ENCODE results near the gene ENTPD1.
"Not testable (repeated sequence)": the region's sequence is repeated elsewhere in the genome, so short reads cannot be mapped to it uniquely, and the experiment has no call there.

Gene ENTPD1, protein sequence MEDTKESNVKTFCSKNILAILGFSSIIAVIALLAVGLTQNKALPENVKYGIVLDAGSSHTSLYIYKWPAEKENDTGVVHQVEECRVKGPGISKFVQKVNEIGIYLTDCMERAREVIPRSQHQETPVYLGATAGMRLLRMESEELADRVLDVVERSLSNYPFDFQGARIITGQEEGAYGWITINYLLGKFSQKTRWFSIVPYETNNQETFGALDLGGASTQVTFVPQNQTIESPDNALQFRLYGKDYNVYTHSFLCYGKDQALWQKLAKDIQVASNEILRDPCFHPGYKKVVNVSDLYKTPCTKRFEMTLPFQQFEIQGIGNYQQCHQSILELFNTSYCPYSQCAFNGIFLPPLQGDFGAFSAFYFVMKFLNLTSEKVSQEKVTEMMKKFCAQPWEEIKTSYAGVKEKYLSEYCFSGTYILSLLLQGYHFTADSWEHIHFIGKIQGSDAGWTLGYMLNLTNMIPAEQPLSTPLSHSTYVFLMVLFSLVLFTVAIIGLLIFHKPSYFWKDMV

DNA sequence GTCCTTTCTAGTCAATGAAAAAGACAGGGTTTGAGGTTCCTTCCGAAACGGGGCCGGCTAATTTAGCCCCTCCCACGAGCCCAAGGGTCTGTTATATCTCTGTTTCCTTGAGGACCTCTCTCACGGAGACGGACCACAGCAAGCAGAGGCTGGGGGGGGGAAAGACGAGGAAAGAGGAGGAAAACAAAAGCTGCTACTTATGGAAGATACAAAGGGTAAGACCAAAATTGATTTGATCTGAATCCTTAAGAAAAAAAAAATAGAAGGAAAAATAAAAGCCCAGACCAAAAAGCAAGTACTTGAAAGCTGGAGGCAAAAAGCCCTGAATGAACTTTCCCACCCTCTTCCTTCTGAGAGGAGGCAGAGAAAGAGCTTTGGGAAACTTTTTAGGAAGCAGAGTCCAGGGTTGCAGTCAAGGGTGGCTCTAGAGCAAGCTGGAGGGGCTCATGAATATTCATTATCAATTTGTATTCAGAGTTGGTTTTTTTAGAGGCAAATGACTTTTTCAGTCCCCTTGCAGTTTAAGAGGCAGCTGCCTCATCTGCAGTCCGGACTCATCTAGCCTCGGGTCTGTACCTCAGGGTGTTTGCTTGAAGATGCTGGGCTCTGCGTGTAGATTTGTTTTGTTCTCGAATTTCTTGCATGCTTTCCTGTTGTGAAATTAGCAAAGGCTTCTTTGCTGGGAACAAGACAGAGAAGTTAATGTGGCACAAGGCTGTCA, at the start of gene ENTPD1:
Gene ENTPD1 (plus strand): TSS at position 123 of the 721 bp plus-strand sequence. CDS start 77 bp downstream, at position 200.
- in situ Hi-C loops (cut with MboI; ENCODE audit: low sequenced_read_pairs): no loop called here
- DNase-seq (ENCODE audit: low spot score in 2 of 2): no peak
- H3K9me3 ChIP-seq: no peaks in the 10 kb centered on the region
- H3K4me1 ChIP-seq: no peaks in the 10 kb centered on the region
- no peaks in the 10 kb centered on the region for H3K36me3 ChIP-seq (replicated peaks)
- no peak within 1 kb of the TSS for H3K4me3 ChIP-seq
- no peaks in the 10 kb centered on the region for H3K27me3 ChIP-seq (ENCODE audit: low read depth)

DNA sequence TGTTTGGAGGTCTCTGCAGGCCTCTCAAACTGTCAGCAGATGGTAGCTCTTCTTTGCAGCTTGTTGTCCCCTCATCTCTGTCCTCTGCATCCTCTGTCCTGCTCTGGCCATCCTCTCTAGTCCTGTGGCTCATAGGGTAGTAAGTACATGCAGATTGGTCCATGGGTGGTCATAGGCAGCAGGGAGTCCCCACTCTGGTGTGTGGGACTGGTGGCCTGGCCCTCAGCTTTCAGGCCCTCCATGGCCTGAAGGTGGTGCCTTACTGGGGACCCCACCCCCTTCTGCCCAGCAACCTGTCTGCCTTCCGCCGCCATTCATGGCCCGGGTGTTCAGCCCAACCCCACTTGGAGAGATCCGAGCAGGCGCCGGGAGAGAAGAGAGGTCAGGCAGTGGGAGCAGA, 49.4 kb upstream of the ENTPD1 start:
- DNase-seq (ENCODE audit: low spot score in 2 of 2): no peak
- Histone ChIP-seq H3K9me3 (no peaks in the 10 kb centered on the region), H3K4me3 (no peak overlapping the region), H3K36me3 (replicated peaks) (no peaks in the 10 kb centered on the region), H3K27me3 (ENCODE audit: low read depth) (no peaks in the 10 kb centered on the region), H3K4me1 (no peaks in the 10 kb centered on the region; the same call in 1 of the 2 replicates)
- in situ Hi-C loops (cut with MboI; ENCODE audit: low sequenced_read_pairs): no loop called here

DNA sequence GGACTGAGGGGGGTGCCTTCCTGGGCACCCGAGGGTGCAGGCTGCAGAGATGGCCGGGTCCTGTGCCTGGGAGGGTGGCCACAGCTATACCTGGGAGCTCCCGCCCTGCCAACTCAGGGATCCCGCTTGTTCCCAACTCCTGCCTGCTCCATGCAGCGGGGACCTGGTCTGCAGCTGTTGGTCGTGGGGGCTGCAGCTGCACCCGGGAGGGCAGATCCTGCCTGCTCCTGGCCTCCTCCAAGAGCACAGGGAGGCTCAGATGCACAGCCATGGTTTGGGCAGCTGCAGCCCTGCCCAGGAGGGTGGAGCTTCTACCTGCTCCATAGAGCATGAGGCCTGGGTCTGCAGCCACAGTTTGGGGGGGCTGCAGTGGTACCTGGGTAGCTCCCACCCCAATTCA, 49.0 kb upstream of the ENTPD1 start:
- Histone ChIP-seq H3K27me3 (ENCODE audit: low read depth) (no peaks in the 10 kb centered on the region), H3K36me3 (replicated peaks) (no peaks in the 10 kb centered on the region), H3K9me3 (no peaks in the 10 kb centered on the region), H3K4me3 (no peak overlapping the region), H3K4me1 (no peaks in the 10 kb centered on the region; the same call in 1 of the 2 replicates)
- DNase-seq (ENCODE audit: low spot score in 2 of 2): no peak
- in situ Hi-C loops (cut with MboI; ENCODE audit: low sequenced_read_pairs): no loop called here

DNA sequence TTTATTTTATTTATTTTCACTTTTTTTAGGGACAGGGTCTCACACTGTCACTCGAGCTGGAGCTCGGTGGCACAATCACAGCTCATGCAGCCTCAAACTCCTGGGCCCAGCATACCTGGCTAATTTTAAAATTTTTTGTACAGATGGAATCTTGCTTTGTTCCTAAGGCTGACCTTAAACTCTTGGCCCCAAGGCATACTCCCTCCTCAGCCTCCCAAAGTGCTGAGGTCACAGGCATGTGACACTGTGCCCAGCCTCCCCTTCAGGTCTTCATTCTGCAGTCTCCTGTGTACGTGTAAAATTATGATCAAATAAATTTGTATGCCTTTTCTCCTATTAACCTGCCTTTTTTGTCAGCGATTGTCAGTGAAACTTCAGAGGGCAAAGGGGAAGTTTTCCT, 44.5 kb upstream of the ENTPD1 start:
- Histone ChIP-seq H3K4me1 (no peaks in the 10 kb centered on the region), H3K36me3 (replicated peaks) (no peaks in the 10 kb centered on the region), H3K4me3 (no peak overlapping the region), H3K9me3 (no peaks in the 10 kb centered on the region), H3K27me3 (ENCODE audit: low read depth) (no peaks in the 10 kb centered on the region)
- in situ Hi-C loops (cut with MboI; ENCODE audit: low sequenced_read_pairs): no loop called here
- DNase-seq (ENCODE audit: low spot score in 2 of 2): no peak

DNA sequence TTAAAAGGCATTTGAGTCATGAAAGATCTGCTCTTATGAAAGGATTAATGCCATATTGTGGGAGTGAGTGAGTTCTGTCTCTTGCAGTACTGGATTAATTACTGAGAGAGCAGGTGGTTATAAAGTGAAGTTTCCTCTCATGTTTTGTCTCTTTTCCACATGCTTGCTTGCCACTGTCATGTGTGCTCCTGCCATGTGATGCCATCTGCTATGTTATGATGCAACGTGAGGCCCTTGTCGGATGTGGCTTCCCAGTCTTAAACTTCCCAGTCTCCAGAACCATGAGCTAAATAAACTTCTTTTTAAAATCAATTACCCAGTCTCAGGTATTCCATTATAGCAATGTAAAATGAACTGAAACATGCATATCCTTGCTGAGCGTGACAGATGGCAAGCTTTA, 39.5 kb upstream of the ENTPD1 start:
- Histone ChIP-seq H3K27me3 (ENCODE audit: low read depth) (no peaks in the 10 kb centered on the region), H3K4me3 (no peak overlapping the region), H3K9me3 (no peaks in the 10 kb centered on the region), H3K36me3 (replicated peaks) (no peaks in the 10 kb centered on the region), H3K4me1 (no peaks in the 10 kb centered on the region)
- in situ Hi-C loops (cut with MboI; ENCODE audit: low sequenced_read_pairs): no loop called here
- DNase-seq (ENCODE audit: low spot score in 2 of 2): no peak

DNA sequence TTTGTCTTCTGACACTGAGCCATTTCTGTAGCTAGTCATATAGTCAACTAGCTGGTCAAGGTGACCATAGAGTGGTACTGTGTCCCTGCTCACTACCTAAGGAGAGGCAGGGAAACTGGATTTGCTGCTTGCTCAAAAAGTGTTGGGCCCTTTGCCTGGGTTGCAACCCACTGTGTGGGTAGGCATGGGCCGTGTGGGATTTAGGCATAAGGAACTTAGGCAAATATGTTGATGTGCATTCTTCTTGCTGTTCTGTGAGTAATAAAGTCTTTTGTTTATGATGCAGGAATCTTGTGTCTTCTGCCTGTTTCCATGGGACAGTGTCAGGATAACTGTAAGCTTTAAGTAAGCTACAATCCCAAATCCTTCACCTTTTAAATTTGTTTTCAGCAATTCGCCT, 39.1 kb upstream of the ENTPD1 start:
- in situ Hi-C loops (cut with MboI; ENCODE audit: low sequenced_read_pairs): no loop called here
- H3K27me3 ChIP-seq (ENCODE audit: low read depth): no peaks in the 10 kb centered on the region
- DNase-seq (ENCODE audit: low spot score in 2 of 2): no peak
- no peaks in the 10 kb centered on the region for H3K9me3 ChIP-seq
- no peaks in the 10 kb centered on the region for H3K4me1 ChIP-seq
- no peak overlapping the region for H3K4me3 ChIP-seq
- H3K36me3 ChIP-seq (replicated peaks): no peaks in the 10 kb centered on the region

DNA sequence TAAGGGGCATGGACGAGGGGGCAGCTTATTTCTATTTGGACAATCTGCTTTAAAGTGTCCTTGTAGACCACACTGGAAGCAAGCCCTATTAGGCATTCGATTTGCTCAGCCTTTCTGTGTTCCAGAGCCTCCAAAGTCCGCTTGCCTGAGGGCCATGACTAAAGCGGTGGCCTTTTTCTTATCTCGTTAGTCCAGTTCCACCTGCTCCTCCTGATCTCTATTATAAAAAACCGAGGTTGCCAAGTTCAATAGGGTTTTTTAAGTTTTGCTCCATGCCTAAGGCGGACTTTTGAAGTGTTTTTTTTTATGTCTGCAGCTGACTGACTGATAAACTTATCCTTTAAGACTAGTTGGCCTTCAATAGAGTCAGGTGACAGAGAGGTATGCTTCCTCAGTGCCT, 35.2 kb upstream of the ENTPD1 start:
- in situ Hi-C loops (cut with MboI; ENCODE audit: low sequenced_read_pairs); H3K36me3 ChIP-seq (replicated peaks); H3K27me3 ChIP-seq (ENCODE audit: low read depth); DNase-seq (ENCODE audit: low spot score in 2 of 2); H3K9me3 ChIP-seq; H3K4me3 ChIP-seq; H3K4me1 ChIP-seq: not testable (repeated sequence)

DNA sequence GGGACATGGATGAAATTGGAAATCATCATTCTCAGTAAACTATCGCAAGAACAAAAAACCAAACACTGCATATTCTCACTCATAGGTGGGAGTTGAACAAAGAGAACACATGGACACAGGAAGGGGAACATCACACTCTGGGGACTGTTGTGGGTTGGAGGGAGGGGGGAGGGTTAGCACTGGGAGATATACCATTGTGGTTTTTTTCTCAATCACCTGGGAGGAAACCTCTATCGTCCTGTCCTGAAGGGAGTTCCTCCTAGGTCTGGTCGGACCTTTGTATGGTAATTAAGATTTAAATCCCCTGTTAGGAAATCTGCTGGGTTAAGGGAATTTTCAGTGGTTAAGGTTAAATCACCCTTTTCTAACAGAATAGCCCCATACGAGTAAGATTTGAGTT, 33.5 kb upstream of the ENTPD1 start:
- in situ Hi-C loops (cut with MboI; ENCODE audit: low sequenced_read_pairs); DNase-seq (ENCODE audit: low spot score in 2 of 2); H3K27me3 ChIP-seq (ENCODE audit: low read depth); H3K4me1 ChIP-seq; H3K4me3 ChIP-seq; H3K9me3 ChIP-seq; H3K36me3 ChIP-seq (replicated peaks): not testable (repeated sequence)

DNA sequence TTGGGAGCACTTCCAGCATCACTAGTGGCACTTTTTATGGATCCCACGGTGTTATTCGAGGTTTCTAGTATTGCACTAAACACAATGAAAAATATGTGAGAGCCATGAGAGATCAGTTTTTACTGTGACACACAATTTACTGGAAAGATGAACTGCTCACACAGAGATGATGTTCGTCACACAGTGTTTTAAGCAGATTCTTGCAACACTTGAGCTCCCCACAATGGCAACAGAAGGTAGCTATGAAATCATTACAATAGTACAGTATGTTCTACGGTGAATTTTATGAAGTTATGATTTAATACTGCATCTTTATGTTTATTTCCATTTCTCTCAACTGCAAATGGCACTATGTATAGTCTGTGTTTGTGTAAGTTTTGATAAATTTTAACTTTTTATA, 27.4 kb upstream of the ENTPD1 start:
- no peak overlapping the region for H3K4me3 ChIP-seq
- DNase-seq (ENCODE audit: low spot score in 2 of 2): no peak
- H3K36me3 ChIP-seq (replicated peaks): no peaks in the 10 kb centered on the region
- no peaks in the 10 kb centered on the region for H3K4me1 ChIP-seq
- in situ Hi-C loops (cut with MboI; ENCODE audit: low sequenced_read_pairs): no loop called here
- H3K9me3 ChIP-seq: no peaks in the 10 kb centered on the region
- H3K27me3 ChIP-seq (ENCODE audit: low read depth): no peaks in the 10 kb centered on the region; the same call in 1 of the 2 replicates

DNA sequence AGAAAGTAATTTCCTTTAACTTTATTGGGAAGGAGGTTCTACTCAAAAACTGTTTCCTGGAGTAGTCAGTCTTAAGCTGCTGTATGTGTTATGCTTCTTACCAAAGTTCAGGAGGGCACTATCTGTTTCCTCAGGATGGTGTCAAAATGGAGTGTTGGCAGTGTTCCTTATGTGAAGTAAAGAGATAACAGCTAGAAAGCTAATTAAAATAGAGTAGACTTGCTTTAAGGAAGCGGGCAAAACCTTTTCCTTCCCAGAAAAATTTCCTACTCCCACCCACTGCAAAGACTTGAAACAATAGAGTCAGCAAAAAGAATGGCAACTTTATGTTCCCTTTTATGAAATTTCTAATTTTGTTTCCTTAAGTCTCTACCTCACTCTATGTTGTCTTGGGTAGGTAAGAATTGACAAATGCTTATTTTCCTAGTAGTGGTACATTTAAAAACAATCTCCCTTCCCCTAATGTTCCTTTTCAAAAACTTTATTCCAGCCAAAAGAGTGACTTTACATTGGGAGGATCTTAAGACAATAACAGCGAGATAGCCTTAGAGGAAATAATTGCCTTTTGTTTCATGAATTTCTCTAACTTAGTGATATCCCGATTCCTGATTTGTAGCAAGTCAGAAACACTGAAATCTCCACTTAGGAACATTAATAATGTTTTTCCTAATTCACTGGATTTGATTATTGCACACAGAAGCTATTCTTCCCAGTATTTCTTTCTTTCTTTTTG, 26.5 kb upstream of the ENTPD1 start:
- no peak for DNase-seq (ENCODE audit: low spot score in 2 of 2)
- Histone ChIP-seq H3K9me3 (no peaks in the 10 kb centered on the region), H3K4me3 (no peak overlapping the region), H3K36me3 (replicated peaks) (no peaks in the 10 kb centered on the region), H3K27me3 (ENCODE audit: low read depth) (no peaks in the 10 kb centered on the region; the same call in 1 of the 2 replicates), H3K4me1 (no peaks in the 10 kb centered on the region)
- in situ Hi-C loops (cut with MboI; ENCODE audit: low sequenced_read_pairs): no loop called here

DNA sequence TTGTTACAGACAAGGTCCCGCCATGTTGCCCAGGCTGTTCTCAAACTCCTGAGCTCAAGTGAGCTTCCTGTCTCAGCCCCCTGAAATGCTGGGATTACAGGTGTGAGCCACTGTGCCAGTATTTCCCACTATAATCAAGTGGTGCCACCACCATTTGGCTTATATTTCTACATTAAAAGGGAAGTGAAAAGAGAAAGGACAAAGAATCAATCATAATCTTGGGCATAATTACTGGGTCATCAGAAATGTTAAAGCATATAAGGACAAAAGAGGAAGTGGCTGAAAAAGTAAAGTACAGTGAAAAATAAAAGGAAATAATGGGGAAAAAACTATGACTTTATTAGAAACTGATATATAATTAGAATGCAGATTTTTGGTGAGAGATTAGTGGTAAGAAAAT, 25.7 kb upstream of the ENTPD1 start:
- Histone ChIP-seq H3K36me3 (replicated peaks) (no peaks in the 10 kb centered on the region), H3K9me3 (no peaks in the 10 kb centered on the region), H3K4me3 (no peak overlapping the region), H3K27me3 (ENCODE audit: low read depth) (no peaks in the 10 kb centered on the region; the same call in 1 of the 2 replicates), H3K4me1 (no peaks in the 10 kb centered on the region)
- in situ Hi-C loops (cut with MboI; ENCODE audit: low sequenced_read_pairs): no loop called here
- no peak for DNase-seq (ENCODE audit: low spot score in 2 of 2)

DNA sequence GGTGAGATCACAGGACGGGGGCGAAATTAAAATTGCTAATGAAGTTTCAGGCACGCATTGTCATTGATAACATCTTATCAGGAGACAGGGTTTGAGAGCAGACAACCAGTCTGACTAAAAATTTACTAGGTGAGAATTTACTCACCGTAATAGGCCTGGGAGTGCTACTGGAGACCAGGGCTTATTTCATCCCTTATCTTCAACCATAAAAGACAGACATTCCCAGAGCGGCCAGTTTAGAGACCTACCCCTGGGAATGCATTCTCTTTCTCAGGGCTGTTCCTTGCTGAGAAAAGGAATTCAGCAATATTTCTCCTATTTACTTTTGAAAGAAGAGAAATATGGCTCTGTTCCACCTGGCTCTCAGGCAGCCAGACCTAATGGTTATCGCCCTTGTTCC, 23.1 kb upstream of the ENTPD1 start:
- H3K27me3 ChIP-seq (ENCODE audit: low read depth); H3K36me3 ChIP-seq (replicated peaks); H3K4me3 ChIP-seq; DNase-seq (ENCODE audit: low spot score in 2 of 2); H3K4me1 ChIP-seq; in situ Hi-C loops (cut with MboI; ENCODE audit: low sequenced_read_pairs); H3K9me3 ChIP-seq: not testable (repeated sequence)

DNA sequence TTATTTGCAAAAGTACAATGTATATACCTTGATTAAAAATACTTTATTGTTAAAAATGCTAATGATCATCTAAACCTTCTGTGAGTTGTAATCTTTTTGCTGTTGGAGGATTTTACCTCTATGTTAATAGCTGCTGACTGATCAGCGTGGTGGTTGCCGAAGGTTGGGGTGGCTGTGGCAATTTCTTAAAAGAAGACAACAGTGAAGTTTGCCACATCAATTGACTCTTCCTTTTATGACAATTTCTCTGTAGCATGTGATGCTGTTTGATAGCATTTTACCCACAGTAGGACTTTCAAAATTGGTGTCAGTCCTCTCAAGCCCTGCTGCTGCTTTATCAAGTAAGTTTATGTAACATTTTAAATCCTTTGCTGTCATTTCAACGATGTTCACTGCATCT, 16.9 kb upstream of the ENTPD1 start:
- Histone ChIP-seq H3K36me3 (replicated peaks) (no peaks in the 10 kb centered on the region), H3K27me3 (ENCODE audit: low read depth) (no peaks in the 10 kb centered on the region), H3K9me3 (no peaks in the 10 kb centered on the region), H3K4me1 (no peaks in the 10 kb centered on the region), H3K4me3 (no peak overlapping the region)
- no peak for DNase-seq (ENCODE audit: low spot score in 2 of 2)
- in situ Hi-C loops (cut with MboI; ENCODE audit: low sequenced_read_pairs): no loop called here
